Colonic mucosa (tissue), 4 donors: ENCODE measurements around the gene SRD5A3. TPM values are rescaled to one million over a fixed set of nuclear protein-coding genes. Genes with fewer than 3 reads are reported as not detected.

Experiments
- DNase-seq: peaks from one replicate; pipeline ENCODE4 v3.0.0-alpha.2; 2020
- H3K27ac ChIP-seq: fragments of 200-600 bp; one replicate; pipeline ENCODE4 v1.8.0; 2021
- H3K27me3 ChIP-seq: fragments of 200-600 bp; one replicate; pipeline ENCODE4 v1.8.0; 2021
- H3K36me3 ChIP-seq: fragments of 200-600 bp; one replicate; pipeline ENCODE4 v1.8.0; 2021
- H3K4me1 ChIP-seq: fragments of 200-600 bp; one replicate; pipeline ENCODE4 v1.8.0; 2021; ENCODE audit warnings: mild to moderate bottlenecking
- H3K4me3 ChIP-seq: fragments of 200-600 bp; one replicate; pipeline ENCODE4 v1.8.0; 2021
- H3K9ac ChIP-seq, 2 donors: one replicate each; pipeline ENCODE4 v1.7.0; 2013; ENCODE audit warnings: control low read depth in 2 of 2, low read depth in 2 of 2, low read length in 2 of 2
- H3K9me3 ChIP-seq: fragments of 200-600 bp; one replicate; pipeline ENCODE4 v1.8.0; 2021
- CTCF ChIP-seq: fragments of 200-600 bp; IDR thresholded peaks from one replicate; pipeline ENCODE4 v1.8.0; 2022; ENCODE audit warnings: antibody characterized with exemption, mild to moderate bottlenecking
- intact Hi-C: fragments of 100-400 bp; cut with DNase I; formaldehyde crosslinking; loops from one replicate; pipeline ENCODE4 v1.14.1; 2022
- total RNA-seq, 2 donors: library from RNA; stranded (reverse); fragmentation: NEBNext Ultra II Directional in 1 of 2; extraction: Animal tissue kit (Norgen Biotek cat#: 25700) in 1 of 2; gene quantifications; one replicate each; pipeline ENCODE4 v1.2.1, GENCODE V29; 2021
- donor health status: healthy.
- donor health status: DM: no; HTN: no; CAD: no.
- donor health status: DM: no; HTN: no; CAD: no.

SRD5A3 gene
- total RNA-seq, 2 donors from 2014 or later = 18.8 to 22.2 TPM

GRCh38 chr4:55398966-55399365 lies 52.9 kb downstream of the SRD5A3 start:
- no peak for DNase-seq
- H3K36me3 ChIP-seq = no peaks in the 10 kb centered on the region
- no peaks in the 10 kb centered on the region for H3K27me3 ChIP-seq
- no peaks in the 10 kb centered on the region for H3K9me3 ChIP-seq
- H3K9ac ChIP-seq = no peak overlapping the region
- H3K27ac ChIP-seq = no peak overlapping the region
- H3K4me1 ChIP-seq = peaks cover 9% of the 10 kb centered on the region
- TF ChIP-seq CTCF = no peak
- intact Hi-C loops = loop anchor here (5.0 kb wide), 1 partner anchor 52 kb away; the partner anchor contains the start of gene SRD5A3
- no peak overlapping the region for H3K4me3 ChIP-seq

- intact Hi-C loops = loop anchor here (5.0 kb wide), 1 partner anchor 52 kb away; the partner anchor contains the start of gene SRD5A3
- H3K4me1 ChIP-seq = peaks cover 9% of the 10 kb centered on the region
- no peak for TF ChIP-seq CTCF
- no peak overlapping the region for H3K9ac ChIP-seq
- no peak overlapping the region for H3K4me3 ChIP-seq
- no peaks in the 10 kb centered on the region for H3K9me3 ChIP-seq
- DNase-seq = no peak
- H3K36me3 ChIP-seq = no peaks in the 10 kb centered on the region
- no peak overlapping the region for H3K27ac ChIP-seq
- H3K27me3 ChIP-seq = no peaks in the 10 kb centered on the region
These were observed 53.5 kb downstream of the SRD5A3 start for GRCh38 chr4:55399581-55399980.

GRCh38 chr4:55405073-55405472 lies 59.0 kb downstream of the SRD5A3 start:
- intact Hi-C loops = no loop called here
- no peak for DNase-seq

GRCh38 chr4:55406545-55406944 lies 60.5 kb downstream of the SRD5A3 start:
- Histone ChIP-seq H3K4me3 (no peak overlapping the region), H3K9me3 (no peaks in the 10 kb centered on the region), H3K4me1 (no peaks in the 10 kb centered on the region), H3K27me3 (no peaks in the 10 kb centered on the region), H3K36me3 (no peaks in the 10 kb centered on the region), H3K9ac (no peak overlapping the region), H3K27ac (no peak overlapping the region)
- intact Hi-C loops = no loop called here
- no peak for DNase-seq
- no peak for TF ChIP-seq CTCF

More at GRCh38 chr4:55405073-55405472, 59.0 kb downstream of the SRD5A3 start:
- no peak overlapping the region for H3K9ac ChIP-seq
- H3K4me1 ChIP-seq = no peaks in the 10 kb centered on the region
- H3K9me3 ChIP-seq = no peaks in the 10 kb centered on the region
- no peak overlapping the region for H3K27ac ChIP-seq
- H3K4me3 ChIP-seq = no peak overlapping the region
- H3K36me3 ChIP-seq = no peaks in the 10 kb centered on the region
- no peak for TF ChIP-seq CTCF
- no peaks in the 10 kb centered on the region for H3K27me3 ChIP-seq

GRCh38 chr4:55407119-55407518 lies 61.1 kb downstream of the SRD5A3 start:
- no peak for TF ChIP-seq CTCF
- intact Hi-C loops = no loop called here
- Histone ChIP-seq H3K4me3 (no peak overlapping the region), H3K36me3 (no peaks in the 10 kb centered on the region), H3K9ac (no peak overlapping the region), H3K27ac (no peak overlapping the region), H3K9me3 (no peaks in the 10 kb centered on the region), H3K4me1 (no peaks in the 10 kb centered on the region), H3K27me3 (no peaks in the 10 kb centered on the region)
- DNase-seq = no peak
